CD4-positive, alpha-beta T cell treated with Interleukin-17A for 1 hour (primary cell): ENCODE data around the gene FARP1.

Source experiments
- DNase-seq: peaks from one replicate; pipeline ENCODE4 v3.0.0-alpha.2; 2020

FARP1 gene

GRCh38 chr13:98289339-98289945 is 146.5 kb downstream of the FARP1 start:
- no peak for DNase-seq

GRCh38 chr13:98290261-98290660 is 147.4 kb downstream of the FARP1 start:
- no peak for DNase-seq

- DNase-seq = no peak
These were observed 148.8 kb downstream of the FARP1 start for GRCh38 chr13:98291658-98292057.

- no peak for DNase-seq
These were observed 150.2 kb downstream of the FARP1 start for GRCh38 chr13:98293103-98293502.

- DNase-seq = no peak
These were observed 150.8 kb downstream of the FARP1 start for GRCh38 chr13:98293570-98294142.

- no peak for DNase-seq
These were observed 152.5 kb downstream of the FARP1 start for GRCh38 chr13:98295371-98295770.

- no peak for DNase-seq
These were observed 154.2 kb downstream of the FARP1 start for GRCh38 chr13:98297051-98297450.

GRCh38 chr13:98297745-98298144 is 154.9 kb downstream of the FARP1 start:
- DNase-seq = no peak

GRCh38 chr13:98298599-98298998 is 155.7 kb downstream of the FARP1 start:
- no peak for DNase-seq

- DNase-seq = no peak
These were observed 156.5 kb downstream of the FARP1 start for GRCh38 chr13:98299235-98299965.

GRCh38 chr13:98299966-98300350 is 157.1 kb downstream of the FARP1 start:
- DNase-seq = no peak

- DNase-seq = no peak
These were observed 158.2 kb downstream of the FARP1 start for GRCh38 chr13:98300956-98301641.

- DNase-seq = no peak
These were observed 158.8 kb downstream of the FARP1 start for GRCh38 chr13:98301721-98302120.

- DNase-seq = no peak
These were observed 161.0 kb downstream of the FARP1 start for GRCh38 chr13:98303858-98304257.

GRCh38 chr13:98305670-98306069 is 162.8 kb downstream of the FARP1 start:
- no peak for DNase-seq

- DNase-seq = no peak
These were observed 164.7 kb downstream of the FARP1 start for GRCh38 chr13:98307463-98308085.

GRCh38 chr13:98308086-98308911 is 165.4 kb downstream of the FARP1 start:
- no peak for DNase-seq

GRCh38 chr13:98309569-98310335 is 166.9 kb downstream of the FARP1 start:
- DNase-seq = no peak

GRCh38 chr13:98310485-98311199 is 167.7 kb downstream of the FARP1 start:
- DNase-seq = no peak

GRCh38 chr13:98311200-98311548 is 168.3 kb downstream of the FARP1 start:
- DNase-seq = no peak

- DNase-seq = no peak
These were observed 169.7 kb downstream of the FARP1 start for GRCh38 chr13:98312606-98313005.
